PC-9 (cell line): ENCODE data around the gene PRRC2B. TPM values are rescaled to one million over a fixed set of nuclear protein-coding genes. Genes with fewer than 3 reads are reported as not detected.

ENCODE experiments used
- BruUV-seq: library from RNA; stranded (reverse); fragments of 400-500 nt; replicated peaks from 2 replicates; lab custom pipeline; 2021; lab: Mats Ljungman, UMichigan
- CTCF ChIA-PET: fragments of 300-600 bp; sonication (Branson Sonifier 250); formaldehyde crosslinking; loops from one replicate; lab custom pipeline; 2022; ENCODE audit warnings: antibody characterized with exemption; lab: Charles Lee
- POLR2A ChIA-PET: fragments of 300-600 bp; sonication (Branson Sonifier 250); formaldehyde crosslinking; loops from one replicate; lab custom pipeline; 2022; ENCODE audit warnings: antibody characterized with exemption; ENCODE audit not compliant: unreplicated experiment; lab: Charles Lee
- DNase-seq, 2 experiments: peaks; one replicate each; pipeline versions ENCODE4 v3.0.0 to v3.0.0-alpha.2; 2015 to 2022; ENCODE audit warnings: mixed read lengths in 1 of 2
- H2AFZ ChIP-seq: fragments of 200-600 bp; sonication (generic); 2 replicates; pipeline ENCODE4 v1.8.1; 2017; ENCODE audit warnings: antibody characterized with exemption
- H3F3A ChIP-seq: fragments of 200-600 bp; sonication (generic); 2 replicates; pipeline ENCODE4 v1.8.1; 2017; ENCODE audit warnings: antibody characterized with exemption, mild to moderate bottlenecking, low read depth; ENCODE audit not compliant: insufficient read depth
- H3K27ac ChIP-seq: fragments of 200-600 bp; sonication (generic); 2 replicates; pipeline ENCODE4 v1.6.1; 2016; ENCODE audit warnings: mixed run types
- H3K27me3 ChIP-seq: fragments of 200-600 bp; sonication (generic); 2 replicates; pipeline ENCODE4 v1.6.1; 2016; ENCODE audit warnings: low read depth, mixed run types; ENCODE audit not compliant: insufficient read depth
- H3K36me3 ChIP-seq: fragments of 200-600 bp; sonication (generic); 2 replicates; pipeline ENCODE4 v1.6.1; 2016; ENCODE audit warnings: low read depth, mixed run types
- H3K4me1 ChIP-seq: fragments of 200-600 bp; sonication (generic); replicated peaks from 2 replicates; pipeline ENCODE4 v1.6.1; 2016; ENCODE audit warnings: mixed run types; ENCODE audit not compliant: insufficient read depth
- H3K4me2 ChIP-seq: fragments of 200-600 bp; sonication (generic); 2 replicates; pipeline ENCODE4 v1.6.1; 2017; ENCODE audit warnings: mixed run types
- H3K4me3 ChIP-seq: fragments of 200-600 bp; sonication (generic); 2 replicates; pipeline ENCODE4 v1.6.1; 2016; ENCODE audit warnings: mixed run types
- H3K79me2 ChIP-seq: fragments of 200-600 bp; sonication (generic); 2 replicates; pipeline ENCODE4 v1.6.1; 2017; ENCODE audit warnings: low read depth, mixed run types
- H3K9me2 ChIP-seq: fragments of 200-600 bp; sonication (generic); 2 replicates; pipeline ENCODE4 v1.8.1; 2017; ENCODE audit warnings: mild to moderate bottlenecking; ENCODE audit not compliant: insufficient read depth
- H3K9me3 ChIP-seq: fragments of 200-600 bp; sonication (generic); 2 replicates; pipeline ENCODE4 v1.8.1; 2016; ENCODE audit warnings: low read depth; ENCODE audit not compliant: insufficient read depth
- H4K20me1 ChIP-seq: fragments of 200-600 bp; sonication (generic); 2 replicates; pipeline ENCODE4 v1.8.1; 2017; ENCODE audit not compliant: insufficient read depth
- CTCF ChIP-seq: fragments of 200-600 bp; sonication (generic); conservative IDR thresholded peaks from 2 replicates; pipeline ENCODE4 v1.6.1; 2017; ENCODE audit warnings: mixed run types, antibody characterized with exemption, mild to moderate bottlenecking, moderate library complexity
- EZH2 ChIP-seq: fragments of 200-600 bp; sonication (generic); IDR thresholded peaks from 2 replicates; pipeline ENCODE4 v1.8.0; 2017; ENCODE audit warnings: antibody characterized with exemption, low read depth
- intact Hi-C: fragments of 100-400 bp; cut with micrococcal nuclease; formaldehyde crosslinking; loops from one replicate; pipeline ENCODE4 v1.10.0; 2022; ENCODE audit not compliant: unreplicated experiment
- total RNA-seq: library from RNA; stranded (reverse); gene quantifications from 2 replicates; pipeline ENCODE4 v1.2.3, GENCODE V29; 2021

The PRRC2B gene
- total RNA-seq, 1 experiment from 2014 or later = 361 TPM

GRCh38 chr9:131496844-131497405, 103.0 kb downstream of the PRRC2B start:
- no TSS peak for BruUV-seq
- CTCF ChIA-PET = no interaction called here
- peaks cover 24% of the 10 kb centered on the region for H3K36me3 ChIP-seq

GRCh38 chr9:131499254-131499767, 105.4 kb downstream of the PRRC2B start:
- no peaks in the 10 kb centered on the region for H3K9me2 ChIP-seq
- DNase-seq = no peak
- H3K4me1 ChIP-seq = no peaks in the 10 kb centered on the region
- peaks cover 24% of the 10 kb centered on the region for H4K20me1 ChIP-seq
- H2AFZ ChIP-seq = no peak overlapping the region
- no peak for TF ChIP-seq EZH2
- TF ChIP-seq CTCF = no peak
- H3K36me3 ChIP-seq = peaks cover 17% of the 10 kb centered on the region; the same call in 1 of the 2 replicates
- no peak overlapping the region for H3K4me3 ChIP-seq
- POLR2A ChIA-PET = no interaction called here
- peaks cover 21% of the 10 kb centered on the region; the same call in 1 of the 2 replicates for H3F3A ChIP-seq
- no TSS peak for BruUV-seq
- no peak overlapping the region for H3K4me2 ChIP-seq
- CTCF ChIA-PET = no interaction called here
- H3K27ac ChIP-seq = no peak overlapping the region
- H3K9me3 ChIP-seq = no peaks in the 10 kb centered on the region
- H3K27me3 ChIP-seq = no peaks in the 10 kb centered on the region
- H3K79me2 ChIP-seq = no peaks in the 10 kb centered on the region
- intact Hi-C loops = no loop called here

More at GRCh38 chr9:131496844-131497405, 103.0 kb downstream of the PRRC2B start:
- POLR2A ChIA-PET = no interaction called here
- no peaks in the 10 kb centered on the region for H3K9me3 ChIP-seq
- no peak for TF ChIP-seq CTCF
- H3K79me2 ChIP-seq = no peaks in the 10 kb centered on the region
- no peak for DNase-seq
- no peaks in the 10 kb centered on the region for H3K9me2 ChIP-seq
- no peaks in the 10 kb centered on the region for H3K27me3 ChIP-seq
- no peaks in the 10 kb centered on the region for H3K4me1 ChIP-seq
- H2AFZ ChIP-seq = no peak overlapping the region
- no peak overlapping the region for H3K4me2 ChIP-seq
- peaks cover 27% of the 10 kb centered on the region for H4K20me1 ChIP-seq
- H3K4me3 ChIP-seq = no peak overlapping the region
- peaks cover 21% of the 10 kb centered on the region; the same call in 1 of the 2 replicates for H3F3A ChIP-seq
- intact Hi-C loops = no loop called here
- H3K27ac ChIP-seq = no peak overlapping the region

GRCh38 chr9:131500377-131500776, 106.5 kb downstream of the PRRC2B start:
- Histone ChIP-seq H3K9me2 (no peaks in the 10 kb centered on the region), H3K27me3 (no peaks in the 10 kb centered on the region), H3F3A (peaks cover 21% of the 10 kb centered on the region; the same call in 1 of the 2 replicates), H3K79me2 (no peaks in the 10 kb centered on the region), H3K4me3 (no peak overlapping the region), H3K4me1 (no peaks in the 10 kb centered on the region), H3K27ac (no peak overlapping the region), H2AFZ (no peak overlapping the region), H3K36me3 (peaks cover 17% of the 10 kb centered on the region; the same call in 1 of the 2 replicates), H3K4me2 (no peak overlapping the region), H4K20me1 (peaks cover 18% of the 10 kb centered on the region), H3K9me3 (no peaks in the 10 kb centered on the region)
- no TSS peak for BruUV-seq
- intact Hi-C loops = no loop called here
- ChIA-PET CTCF (interaction anchor here (0.6 kb wide), 1 partner anchor 128 kb away, joined by 3 read pairs; no protein-coding TSS in a partner anchor), POLR2A (interaction anchor here (0.5 kb wide), 1 partner anchor 939 kb away, joined by 7 read pairs; no protein-coding TSS in a partner anchor)
- DNase-seq = no peak
- no peak for TF ChIP-seq CTCF
- TF ChIP-seq EZH2 = no peak
